Activated CD4-positive, alpha-beta T cell treated with anti-CD3 and anti-CD28 coated beads, Interleukin-2, amount 50 U/mL, for 16 hours (primary cell): Measurements from ENCODE around the gene GPR160.
"Not testable (repeated sequence)": the region's sequence is repeated elsewhere in the genome, so short reads cannot be mapped to it uniquely, and the experiment has no call there.

Experiments
- DNase-seq: peaks from one replicate; pipeline ENCODE4 v3.0.0-alpha.2; 2020

The GPR160 gene

GRCh38 chr3:170076715-170077238 lies 39.0 kb downstream of the GPR160 start:
- no peak for DNase-seq

GRCh38 chr3:170077361-170077760 lies 39.6 kb downstream of the GPR160 start:
- no peak for DNase-seq

GRCh38 chr3:170078620-170079281 lies 41.0 kb downstream of the GPR160 start:
- DNase-seq, result no peak

GRCh38 chr3:170079536-170080165 lies 41.9 kb downstream of the GPR160 start:
- DNase-seq, result no peak

- DNase-seq, result no peak
These were observed 42.8 kb downstream of the GPR160 start for GRCh38 chr3:170080605-170081004.

- DNase-seq, result no peak
These were observed 43.4 kb downstream of the GPR160 start for GRCh38 chr3:170081079-170081741.

- no peak for DNase-seq
These were observed 45.5 kb downstream of the GPR160 start for GRCh38 chr3:170083343-170083742.

GRCh38 chr3:170085396-170085795 lies 47.6 kb downstream of the GPR160 start:
- no peak for DNase-seq

- DNase-seq, result no peak
These were observed 52.2 kb downstream of the GPR160 start for GRCh38 chr3:170089862-170090600.

- no peak for DNase-seq
These were observed 52.8 kb downstream of the GPR160 start for GRCh38 chr3:170090601-170090981.

GRCh38 chr3:170092907-170093306 lies 55.1 kb downstream of the GPR160 start:
- DNase-seq, result no peak

- no peak for DNase-seq
These were observed 58.0 kb downstream of the GPR160 start for GRCh38 chr3:170095771-170096170.

GRCh38 chr3:170096342-170096741 lies 58.5 kb downstream of the GPR160 start:
- no peak for DNase-seq

GRCh38 chr3:170098753-170099152 lies 61.0 kb downstream of the GPR160 start:
- DNase-seq, result peak; percentile 17

- no peak for DNase-seq
These were observed 63.1 kb downstream of the GPR160 start for GRCh38 chr3:170100944-170101343.

GRCh38 chr3:170102431-170102830 lies 64.6 kb downstream of the GPR160 start:
- DNase-seq, result no peak

- DNase-seq, result no peak
These were observed 70.1 kb downstream of the GPR160 start for GRCh38 chr3:170107941-170108340.

GRCh38 chr3:170108955-170109354 lies 71.2 kb downstream of the GPR160 start:
- no peak for DNase-seq

GRCh38 chr3:170109579-170110293 lies 71.9 kb downstream of the GPR160 start:
- DNase-seq, result no peak

GRCh38 chr3:170111147-170111771 lies 73.5 kb downstream of the GPR160 start:
- no peak for DNase-seq

GRCh38 chr3:170114165-170114564 lies 76.4 kb downstream of the GPR160 start:
- not testable (repeated sequence) for DNase-seq

GRCh38 chr3:170117134-170117533 lies 79.3 kb downstream of the GPR160 start:
- DNase-seq, result no peak
